Caco-2 (cell line): ENCODE data around the gene FHIT. TPM values are rescaled to one million over a fixed set of nuclear protein-coding genes. Genes with fewer than 3 reads are reported as not detected.

Experiments used
- BruUV-seq: library from RNA; stranded (reverse); fragments of 400-500 nt; replicated peaks from 2 replicates; lab custom pipeline; 2021; lab: Mats Ljungman, UMichigan
- CTCF ChIA-PET: fragments of 300-600 bp; sonication (Branson Sonifier 250); formaldehyde crosslinking; loops from one replicate; lab custom pipeline; 2022; ENCODE audit warnings: antibody characterized with exemption; lab: Charles Lee
- POLR2A ChIA-PET: fragments of 300-600 bp; sonication (Branson Sonifier 250); formaldehyde crosslinking; loops from one replicate; lab custom pipeline; 2022; ENCODE audit warnings: antibody characterized with exemption; lab: Charles Lee
- DNase-seq, 2 experiments: peaks; one replicate each; pipeline versions ENCODE4 v3.0.0 to v3.0.0-alpha.2; 2020 to 2022
- H3K27me3 ChIP-seq: replicated peaks from 2 replicates; pipeline ENCODE4 v1.6.0; 2011; ENCODE audit warnings: low read length; ENCODE audit not compliant: control insufficient read depth, insufficient read depth
- H3K36me3 ChIP-seq: 2 replicates; pipeline ENCODE4 v1.5.1; 2011; ENCODE audit warnings: low read length; ENCODE audit not compliant: control insufficient read depth, insufficient read depth
- H3K4me1 ChIP-seq: fragments of 250-450 bp; sonication (Bioruptor Pico); 2 replicates; pipeline ENCODE4 v1.5.1; 2020; ENCODE audit warnings: mild to moderate bottlenecking
- H3K4me3 ChIP-seq: 2 replicates; pipeline ENCODE4 v1.5.1; 2011; ENCODE audit warnings: low read depth, mild to moderate bottlenecking, control low read depth, low read length
- H3K9me3 ChIP-seq: fragments of 250-450 bp; sonication (Bioruptor Pico); 2 replicates; pipeline ENCODE4 v1.5.1; 2020; ENCODE audit warnings: mild to moderate bottlenecking, moderate library complexity
- H3K27ac Mint-ChIP-seq: one replicate; pipeline ENCODE4 v1.8.0; 2022; ENCODE audit warnings: mixed read lengths; ENCODE audit not compliant: unreplicated experiment
- H3K27me3 Mint-ChIP-seq: one replicate; pipeline ENCODE4 v1.8.0; 2022; ENCODE audit warnings: mixed read lengths; ENCODE audit not compliant: insufficient read depth, unreplicated experiment
- H3K36me3 Mint-ChIP-seq: one replicate; pipeline ENCODE4 v1.8.0; 2022; ENCODE audit warnings: mild to moderate bottlenecking, mixed read lengths; ENCODE audit not compliant: insufficient read depth, unreplicated experiment
- H3K4me1 Mint-ChIP-seq: one replicate; pipeline ENCODE4 v1.8.0; 2022; ENCODE audit warnings: low read depth, mixed read lengths; ENCODE audit not compliant: unreplicated experiment
- H3K4me3 Mint-ChIP-seq: one replicate; pipeline ENCODE4 v1.8.0; 2022; ENCODE audit warnings: mild to moderate bottlenecking, moderate library complexity, mixed read lengths; ENCODE audit not compliant: unreplicated experiment
- H3K9me3 Mint-ChIP-seq: one replicate; pipeline ENCODE4 v1.8.0; 2022; ENCODE audit warnings: mixed read lengths; ENCODE audit not compliant: unreplicated experiment
- CTCF ChIP-seq, 2 experiments: fragments of 200-600 bp in 1 of 2; IDR thresholded peaks; 1 replicate in 1 of 2; 2 replicates in 1 of 2; pipeline versions ENCODE4 v1.5.1 to v1.8.0; 2011 to 2022; ENCODE audit warnings: antibody characterized with exemption in 1 of 2, control low read depth in 1 of 2, inconsistent platforms in 1 of 2, low read depth in 1 of 2, low read length in 1 of 2, mild to moderate bottlenecking in 1 of 2, moderate library complexity in 1 of 2; ENCODE audit not compliant: insufficient read depth in 1 of 2, severe bottlenecking in 1 of 2, unreplicated experiment in 1 of 2
- intact Hi-C: fragments of 100-400 bp; cut with micrococcal nuclease; formaldehyde crosslinking; loops from one replicate; pipeline ENCODE4 v1.10.0; 2022; ENCODE audit not compliant: unreplicated experiment
- total RNA-seq: library from RNA; stranded (reverse); gene quantifications from 2 replicates; pipeline ENCODE4 v1.2.3, GENCODE V29; 2022

Gene FHIT
- total RNA-seq, 1 experiment from 2014 or later: 8.3 TPM

- Histone ChIP-seq H3K9me3 (no peaks in the 10 kb centered on the region), H3K4me3 (no peak overlapping the region), H3K27me3 (no peaks in the 10 kb centered on the region), H3K4me1 (no peaks in the 10 kb centered on the region), H3K36me3 (no peaks in the 10 kb centered on the region)
- Mint-ChIP-seq H3K27me3 (no peaks in the 10 kb centered on the region), H3K9me3 (no peaks in the 10 kb centered on the region), H3K36me3 (no peaks in the 10 kb centered on the region), H3K27ac (no peak overlapping the region), H3K4me3 (no peak overlapping the region), H3K4me1 (no peaks in the 10 kb centered on the region)
- ChIA-PET CTCF (no interaction called here), POLR2A (no interaction called here)
- BruUV-seq: no TSS peak
- intact Hi-C loops: no loop called here
- no peak for DNase-seq
- TF ChIP-seq CTCF (IDR thresholded peaks at IDR 0.05; ENCODE audit: insufficient read depth in 1 of 2, low read depth in 1 of 2, low read length in 1 of 2, severe bottlenecking in 1 of 2, unreplicated experiment in 1 of 2): no peak
These were observed 925.6 kb downstream of the FHIT start for GRCh38 chr3:60325610-60326170.

GRCh38 chr3:60323651-60324050, 927.6 kb downstream of the FHIT start:
- no peak for TF ChIP-seq CTCF (IDR thresholded peaks at IDR 0.05; ENCODE audit: insufficient read depth in 1 of 2, low read depth in 1 of 2, low read length in 1 of 2, severe bottlenecking in 1 of 2, unreplicated experiment in 1 of 2)
- Mint-ChIP-seq H3K27ac (no peak overlapping the region), H3K4me1 (no peaks in the 10 kb centered on the region), H3K27me3 (no peaks in the 10 kb centered on the region), H3K4me3 (no peak overlapping the region), H3K36me3 (no peaks in the 10 kb centered on the region), H3K9me3 (no peaks in the 10 kb centered on the region)
- H3K4me1 ChIP-seq: no peaks in the 10 kb centered on the region
- H3K27me3 ChIP-seq: no peaks in the 10 kb centered on the region
- ChIA-PET CTCF (no interaction called here), POLR2A (no interaction called here)
- no peaks in the 10 kb centered on the region for H3K36me3 ChIP-seq
- no peak overlapping the region for H3K4me3 ChIP-seq
- H3K9me3 ChIP-seq: no peaks in the 10 kb centered on the region
- intact Hi-C loops: no loop called here
- BruUV-seq: no TSS peak
- DNase-seq: no peak

- no peak overlapping the region for H3K4me3 ChIP-seq
- no peak for TF ChIP-seq CTCF (IDR thresholded peaks at IDR 0.05; ENCODE audit: insufficient read depth in 1 of 2, low read depth in 1 of 2, low read length in 1 of 2, severe bottlenecking in 1 of 2, unreplicated experiment in 1 of 2)
- no peaks in the 10 kb centered on the region for H3K4me1 ChIP-seq
- H3K4me1 Mint-ChIP-seq: no peaks in the 10 kb centered on the region
- H3K36me3 Mint-ChIP-seq: no peaks in the 10 kb centered on the region
- H3K27me3 ChIP-seq: no peaks in the 10 kb centered on the region
- H3K4me3 Mint-ChIP-seq: no peak overlapping the region
- BruUV-seq: no TSS peak
- intact Hi-C loops: no loop called here
- H3K27ac Mint-ChIP-seq: no peak overlapping the region
- DNase-seq: no peak
- H3K9me3 Mint-ChIP-seq: no peaks in the 10 kb centered on the region
- ChIA-PET CTCF (no interaction called here), POLR2A (no interaction called here)
- H3K27me3 Mint-ChIP-seq: no peaks in the 10 kb centered on the region
- H3K9me3 ChIP-seq: no peaks in the 10 kb centered on the region
- H3K36me3 ChIP-seq: no peaks in the 10 kb centered on the region
These were observed 928.1 kb downstream of the FHIT start for GRCh38 chr3:60323180-60323579.
